Ovary (tissue), 9 donors: ENCODE results near the gene UBXN6. TPM values are rescaled to one million over a fixed set of nuclear protein-coding genes. Genes with fewer than 3 reads are reported as not detected.

Source experiments
- DNase-seq, 5 donors: peaks; one replicate each; pipeline ENCODE4 v3.0.0-alpha.2; 2019 to 2020
- H3K27ac ChIP-seq, 2 donors: fragments of 200-600 bp; one replicate each; pipeline versions ENCODE4 v1.5.1 to v1.8.0; 2019 to 2022
- H3K27me3 ChIP-seq: fragments of 200-600 bp; one replicate; pipeline ENCODE4 v1.8.0; 2022
- H3K36me3 ChIP-seq: fragments of 200-600 bp; sonication (generic); one replicate; pipeline ENCODE4 v1.5.1; 2019
- H3K4me1 ChIP-seq: one replicate; pipeline ENCODE4 v1.8.1; 2013; ENCODE audit warnings: mild to moderate bottlenecking, moderate library complexity; ENCODE audit not compliant: insufficient read depth
- H3K4me3 ChIP-seq: fragments of 200-600 bp; sonication (generic); one replicate; pipeline ENCODE4 v1.5.1; 2017
- H3K9me3 ChIP-seq, 2 donors: fragments of 200-600 bp in 1 of 2; sonication (generic) in 1 of 2; one replicate each; pipeline versions ENCODE4 v1.5.1 to v1.8.1; 2013 to 2019; ENCODE audit warnings: mild to moderate bottlenecking in 1 of 2, moderate library complexity in 1 of 2
- EP300 ChIP-seq: sonication (generic); formaldehyde crosslinking; IDR thresholded peaks from one replicate; pipeline ENCODE4 v1.6.1; 2017; ENCODE audit warnings: antibody characterized with exemption
- POLR2A ChIP-seq: fragments of 450-650 bp; IDR thresholded peaks from one replicate; pipeline ENCODE4 v1.6.1; 2017; ENCODE audit warnings: antibody characterized with exemption, mild to moderate bottlenecking, moderate library complexity
- WGBS, 3 donors: extraction: QIAGEN DNeasy Blood & Tissue Kit in 1 of 3; methylation state at CpG; one replicate each; pipeline versions ENCODE4 v1.1.5 to v1.1.7; 2013 to 2017; 5-methylcytosine and 5-hydroxymethylcytosine counted together
- intact Hi-C, 4 donors: fragments of 100-400 bp; cut with DNase I; formaldehyde crosslinking; loops; one replicate each; pipeline versions ENCODE4 v1.11.0 to v1.15.1; 2022 to 2023
- polyA plus RNA-seq, 2 donors: library from polyadenylated mRNA; stranded (reverse); fragments of 200-250 nt in 1 of 2; fragments of 350-450 nt in 1 of 2; fragmentation: Illumina TruSeq in 1 of 2; extraction: RNeasy Lipid Tissue Mini Kit (QIAGEN cat#74804) in 1 of 2; gene quantifications; one replicate each; pipeline ENCODE4 v1.2.3, GENCODE V29; 2013 to 2014
- total RNA-seq, 7 donors: library from RNA; depleted of rRNA in 2 of 7; stranded (reverse); fragments of >200 nt in 2 of 7; fragmentation: NEBNext Ultra II Directional in 3 of 7; extraction: Animal tissue kit (Norgen Biotek cat#: 25700) in 3 of 7; gene quantifications; one replicate each; pipeline versions ENCODE4 v1.1.0 to v1.2.4, GENCODE V29; 2016 to 2023
- TF ChIP-seq, protein P1 (sequence below), 3 donors: fragments of 450-650 bp in 2 of 3; fragments of 200-600 bp in 1 of 3; IDR thresholded peaks; one replicate each; pipeline versions ENCODE4 v1.5.1 to v1.8.0; 2016 to 2022; ENCODE audit warnings: antibody characterized with exemption in 3 of 3, mild to moderate bottlenecking in 1 of 3
- donor health status: DM: no; HTN: no; CAD: no; lungs with moderate emphysema.
- donor health status: DM: no; HTN: no; CAD: no.
- donor health status: Bipolar disorder and iron deficiency.
- donor health status: DM: yes; HTN: yes; CAD: no.
- donor health status: DM: no; HTN: no; CAD: no.
- donor health status: DM: yes; HTN: yes; CAD: no.

Gene UBXN6
- total and polyA plus RNA-seq, 9 donors = 19.3 to 170 (median 133) TPM

- H3K36me3 ChIP-seq = no peaks in the 10 kb centered on the region
- WGBS, 3 donors = 83 to 87% (median 84%) methylated on average over 11 of the region's 11 CpGs
These were observed 30.0 kb upstream of the UBXN6 start for GRCh38 chr19:4487572-4487971.

GRCh38 chr19:4483385-4483784, 25.8 kb upstream of the UBXN6 start:
- Histone ChIP-seq H3K9me3 (no peaks in the 10 kb centered on the region), H3K27me3 (no peaks in the 10 kb centered on the region), H3K4me1 (no peaks in the 10 kb centered on the region), H3K4me3 (no peak overlapping the region), H3K36me3 (no peaks in the 10 kb centered on the region), H3K27ac (no peak overlapping the region)
- intact Hi-C loops = no loop called here
- TF ChIP-seq EP300 = no peak
- no peak for TF ChIP-seq POLR2A
- TF ChIP-seq, protein P1, sequence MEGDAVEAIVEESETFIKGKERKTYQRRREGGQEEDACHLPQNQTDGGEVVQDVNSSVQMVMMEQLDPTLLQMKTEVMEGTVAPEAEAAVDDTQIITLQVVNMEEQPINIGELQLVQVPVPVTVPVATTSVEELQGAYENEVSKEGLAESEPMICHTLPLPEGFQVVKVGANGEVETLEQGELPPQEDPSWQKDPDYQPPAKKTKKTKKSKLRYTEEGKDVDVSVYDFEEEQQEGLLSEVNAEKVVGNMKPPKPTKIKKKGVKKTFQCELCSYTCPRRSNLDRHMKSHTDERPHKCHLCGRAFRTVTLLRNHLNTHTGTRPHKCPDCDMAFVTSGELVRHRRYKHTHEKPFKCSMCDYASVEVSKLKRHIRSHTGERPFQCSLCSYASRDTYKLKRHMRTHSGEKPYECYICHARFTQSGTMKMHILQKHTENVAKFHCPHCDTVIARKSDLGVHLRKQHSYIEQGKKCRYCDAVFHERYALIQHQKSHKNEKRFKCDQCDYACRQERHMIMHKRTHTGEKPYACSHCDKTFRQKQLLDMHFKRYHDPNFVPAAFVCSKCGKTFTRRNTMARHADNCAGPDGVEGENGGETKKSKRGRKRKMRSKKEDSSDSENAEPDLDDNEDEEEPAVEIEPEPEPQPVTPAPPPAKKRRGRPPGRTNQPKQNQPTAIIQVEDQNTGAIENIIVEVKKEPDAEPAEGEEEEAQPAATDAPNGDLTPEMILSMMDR (IDR thresholded peaks at IDR 0.05) = no peak
- no peak for DNase-seq
- 84 to 87% (median 86%) methylated on average over 19 of the region's 19 CpGs for WGBS, 3 donors

More at GRCh38 chr19:4487572-4487971, 30.0 kb upstream of the UBXN6 start:
- Histone ChIP-seq H3K9me3 (no peaks in the 10 kb centered on the region), H3K27me3 (no peaks in the 10 kb centered on the region), H3K4me1 (no peaks in the 10 kb centered on the region), H3K27ac (no peak overlapping the region), H3K4me3 (no peak overlapping the region)
- DNase-seq = no peak
- intact Hi-C loops = no loop called here
- TF ChIP-seq, protein P1 (IDR thresholded peaks at IDR 0.05) = no peak
- TF ChIP-seq POLR2A = no peak
- TF ChIP-seq EP300 = no peak

- no peak for DNase-seq
- H3K36me3 ChIP-seq = no peaks in the 10 kb centered on the region
- TF ChIP-seq EP300 = no peak
- intact Hi-C loops = no loop called here
- H3K4me1 ChIP-seq = no peaks in the 10 kb centered on the region
- 89 to 92% (median 90%) methylated on average over 35 of the region's 35 CpGs for WGBS, 3 donors
- H3K9me3 ChIP-seq = no peaks in the 10 kb centered on the region
- no peaks in the 10 kb centered on the region for H3K27me3 ChIP-seq
- H3K4me3 ChIP-seq = no peak overlapping the region
- no peak overlapping the region for H3K27ac ChIP-seq
These were observed 25.2 kb upstream of the UBXN6 start for GRCh38 chr19:4482721-4483364.

DNA sequence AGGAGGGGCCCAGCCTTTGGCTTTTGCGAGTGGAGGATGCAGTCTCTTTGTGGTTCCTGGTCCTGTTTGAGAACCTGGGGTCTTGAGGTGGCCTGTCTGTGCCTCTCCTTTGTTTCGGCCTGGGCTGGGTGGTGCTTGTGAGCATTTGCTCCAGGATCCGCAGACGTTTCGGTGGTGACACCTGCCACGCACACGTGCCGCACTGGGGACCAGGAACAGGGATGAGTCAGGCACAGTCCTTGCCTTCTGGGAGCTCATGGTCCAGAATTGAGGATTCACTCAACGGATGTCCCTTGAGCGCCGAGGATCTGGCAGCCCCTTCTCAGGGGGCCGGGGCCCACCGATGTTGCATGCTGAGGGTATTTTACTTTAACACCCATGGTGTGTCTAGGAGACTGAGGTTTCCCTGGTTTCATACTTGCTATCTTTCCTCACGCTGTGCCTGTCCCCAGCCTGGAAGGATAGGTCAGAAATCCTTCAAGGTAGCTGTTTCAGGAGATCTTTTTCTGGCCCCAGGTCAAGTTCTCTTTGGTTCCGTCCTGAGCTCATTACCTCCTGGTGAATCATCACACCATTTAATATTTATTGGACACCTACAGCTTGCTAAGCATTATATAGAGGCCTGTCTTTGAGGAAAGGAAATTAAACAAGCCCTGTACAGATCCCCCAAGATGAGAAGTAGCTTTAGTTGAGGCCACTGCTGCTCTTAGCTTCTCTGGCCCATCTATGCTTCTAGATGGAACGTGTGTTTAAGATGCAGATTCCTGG, 19.6 kb upstream of the UBXN6 start:
- 83 to 85% (median 85%) methylated on average over 16 of the region's 16 CpGs for WGBS, 3 donors
- DNase-seq = no peak
- Histone ChIP-seq H3K4me3 (no peak overlapping the region), H3K9me3 (no peaks in the 10 kb centered on the region), H3K4me1 (peaks cover 18% of the 10 kb centered on the region), H3K36me3 (no peaks in the 10 kb centered on the region), H3K27ac (no peak overlapping the region), H3K27me3 (no peaks in the 10 kb centered on the region)
- intact Hi-C loops = no loop called here
- TF ChIP-seq EP300 (no peak), POLR2A (no peak)
- TF ChIP-seq, protein P1 (IDR thresholded peaks at IDR 0.05) = no peak

DNA sequence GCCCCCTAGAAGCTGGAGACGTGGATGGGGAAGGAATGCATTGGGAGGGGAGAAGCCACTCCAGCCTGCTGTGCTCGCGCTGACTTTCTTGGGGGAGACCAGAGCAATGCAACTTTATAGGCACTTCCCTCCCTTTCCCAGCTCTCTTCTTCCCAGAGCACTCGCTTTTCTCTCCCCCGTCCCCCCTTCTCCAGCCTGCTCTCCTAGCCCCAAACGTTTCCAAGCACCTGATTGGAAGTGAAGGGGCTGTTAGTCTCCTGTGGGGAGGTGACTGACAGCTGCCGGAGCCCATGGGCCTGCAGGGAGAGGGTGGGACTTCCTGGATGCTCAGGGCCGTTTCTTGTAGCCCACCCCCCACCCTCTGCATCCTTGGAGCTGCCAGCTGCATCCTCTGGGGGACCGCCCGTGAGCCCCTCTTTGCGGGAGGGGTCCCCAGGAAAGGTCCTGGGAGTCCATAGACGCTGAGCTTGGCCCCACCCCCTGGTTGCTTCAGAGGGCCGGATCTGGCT, 17.0 kb upstream of the UBXN6 start:
- Histone ChIP-seq H3K27ac (no peak overlapping the region), H3K9me3 (no peaks in the 10 kb centered on the region), H3K36me3 (no peaks in the 10 kb centered on the region), H3K4me3 (no peak overlapping the region), H3K27me3 (no peaks in the 10 kb centered on the region), H3K4me1 (peaks cover 18% of the 10 kb centered on the region)
- TF ChIP-seq EP300 (no peak), POLR2A (no peak)
- TF ChIP-seq, protein P1 (IDR thresholded peaks at IDR 0.05) = no peak
- intact Hi-C loops = no loop called here
- WGBS, 3 donors = 8 to 17% (median 15%) methylated on average over 11 to 13 of the region's 13 CpGs
- no peak for DNase-seq
